Measurements from ENCODE around the gene GGA2.
"Not testable (repeated sequence)": the region's sequence is repeated elsewhere in the genome, so short reads cannot be mapped to it uniquely, and the experiment has no call there.

The GGA2 gene

GRCh38 chr16:23476289-23476688, 34.0 kb downstream of the GGA2 start:
- no peak for DNase-seq (ENCODE audit: low spot score)

- DNase-seq (ENCODE audit: low spot score), result no peak
Observed at GRCh38 chr16:23469814-23470213, 40.5 kb downstream of the GGA2 start.

GRCh38 chr16:23466162-23466885, 44.0 kb downstream of the GGA2 start:
- no peak for DNase-seq (ENCODE audit: low spot score)

GRCh38 chr16:23465179-23465578, 45.1 kb downstream of the GGA2 start:
- DNase-seq (ENCODE audit: low spot score), result no peak

GRCh38 chr16:23464196-23464595, 46.1 kb downstream of the GGA2 start:
- DNase-seq (ENCODE audit: low spot score), result no peak

- DNase-seq (ENCODE audit: low spot score), result not testable (repeated sequence)
Observed at GRCh38 chr16:23462994-23463393, 47.3 kb downstream of the GGA2 start.

GRCh38 chr16:23453338-23454052, 56.8 kb downstream of the GGA2 start:
- no peak for DNase-seq (ENCODE audit: low spot score)

- peak; percentile 84 for DNase-seq (ENCODE audit: low spot score)
Observed at GRCh38 chr16:23452572-23453337, 57.5 kb downstream of the GGA2 start, which contains the start of gene COG7. Gene COG7, minus strand, starts transcription at chr16:23453189. Its CDS starts 195 bp downstream, at chr16:23452994.

- DNase-seq (ENCODE audit: low spot score), result no peak
Observed at GRCh38 chr16:23452221-23452571, 58.1 kb downstream of the GGA2 start.

GRCh38 chr16:23448392-23448791, 61.9 kb downstream of the GGA2 start:
- DNase-seq (ENCODE audit: low spot score), result no peak

- DNase-seq (ENCODE audit: low spot score), result not testable (repeated sequence)
Observed at GRCh38 chr16:23437542-23437941, 72.8 kb downstream of the GGA2 start.

GRCh38 chr16:23436951-23437350, 73.3 kb downstream of the GGA2 start:
- DNase-seq (ENCODE audit: low spot score), result no peak

- peak; percentile 84 for DNase-seq (ENCODE audit: low spot score)
Observed at GRCh38 chr16:23435500-23435899, 74.8 kb downstream of the GGA2 start.

GRCh38 chr16:23434380-23434779, 75.9 kb downstream of the GGA2 start:
- peak; percentile 83 for DNase-seq (ENCODE audit: low spot score)

- DNase-seq (ENCODE audit: low spot score), result no peak
Observed at GRCh38 chr16:23433261-23433920, 76.9 kb downstream of the GGA2 start.

- DNase-seq (ENCODE audit: low spot score), result no peak
Observed at GRCh38 chr16:23432176-23433128, 77.8 kb downstream of the GGA2 start.

- no peak for DNase-seq (ENCODE audit: low spot score)
Observed at GRCh38 chr16:23428351-23428750, 81.9 kb downstream of the GGA2 start.

GRCh38 chr16:23424292-23424958, 85.9 kb downstream of the GGA2 start:
- DNase-seq (ENCODE audit: low spot score), result no peak

- DNase-seq (ENCODE audit: low spot score), result no peak
Observed at GRCh38 chr16:23423496-23424049, 86.7 kb downstream of the GGA2 start.

- no peak for DNase-seq (ENCODE audit: low spot score)
Observed at GRCh38 chr16:23420011-23420410, 90.3 kb downstream of the GGA2 start.
